ENCODE results near the gene TIMM44.

DNA sequence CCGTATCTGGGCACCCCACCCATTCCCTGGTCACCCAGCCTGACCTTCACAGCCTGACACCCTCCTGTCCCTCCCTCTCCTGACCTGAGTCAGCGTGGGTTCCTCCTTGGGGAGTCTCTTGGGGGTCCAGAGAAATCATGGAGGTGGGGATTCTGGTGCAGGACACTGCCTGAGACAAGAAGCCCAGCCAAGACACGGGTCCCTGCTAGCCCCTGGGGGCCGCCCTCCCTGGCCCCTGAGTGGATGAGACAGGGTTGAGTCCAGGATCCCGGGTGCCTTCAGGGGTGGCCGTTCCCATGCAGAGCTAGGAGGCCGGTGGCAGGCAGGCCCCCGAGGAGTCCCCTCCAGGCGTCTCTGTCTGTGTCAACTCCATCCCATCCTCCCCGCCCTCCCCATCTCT, 38.2 kb downstream of the TIMM44 start:
- no peak for TF ChIP-seq CTCF (IDR thresholded peaks at IDR 0.05 in 4 of 5, conservative IDR thresholded peaks at IDR 0.05 in 1 of 5)
- TF ChIP-seq POLR2A (IDR thresholded peaks at IDR 0.05), result no peak

All from gastrocnemius medialis (tissue), 4 donors.